Cardiac muscle cell (in vitro differentiated cells and primary cell): ENCODE data around the gene CXADR. TPM values are rescaled to one million over a fixed set of nuclear protein-coding genes. Genes with fewer than 3 reads are reported as not detected.

Source experiments
- DNase-seq, 2 donors: peaks; one replicate each; pipeline versions ENCODE4 v3.0.0 to v3.0.0-alpha.2; 2010 to 2017; ENCODE audit warnings: low read depth in 1 of 2, low spot score in 1 of 2
- H3K27ac ChIP-seq: fragments of 200-600 bp; sonication (generic); 2 replicates; pipeline ENCODE4 v1.5.1; 2016
- H3K27me3 ChIP-seq: fragments of 200-600 bp; sonication (generic); 2 replicates; pipeline ENCODE4 v1.6.0; 2016; ENCODE audit warnings: control low read depth
- H3K36me3 ChIP-seq: fragments of 200-600 bp; sonication (generic); 2 replicates; pipeline ENCODE4 v1.5.1; 2016; ENCODE audit warnings: control low read depth
- H3K4me1 ChIP-seq: fragments of 200-600 bp; sonication (generic); 2 replicates; pipeline ENCODE4 v1.8.1; 2017; ENCODE audit warnings: low read depth, mild to moderate bottlenecking, mixed run types
- H3K4me3 ChIP-seq: fragments of 200-600 bp; sonication (generic); 2 replicates; pipeline ENCODE4 v1.5.1; 2016; ENCODE audit warnings: mild to moderate bottlenecking
- H3K9me3 ChIP-seq: fragments of 200-600 bp; sonication (generic); 2 replicates; pipeline ENCODE4 v1.5.1; 2017; ENCODE audit warnings: low read depth, mild to moderate bottlenecking, control low read depth
- polyA plus RNA-seq: library from polyadenylated mRNA; unstranded; fragments of >200 nt; fragmentation: Nextera tagmentation; extraction: Ambion mirVana; gene quantifications from 2 replicates; pipeline ENCODE4 v1.2.1, GENCODE V29; 2016
- total RNA-seq: library from RNA; depleted of rRNA; stranded (reverse); fragments of >200 nt; gene quantifications from 2 replicates; pipeline ENCODE4 v1.2.3, GENCODE V29; 2016
- TF ChIP-seq, protein P1 (sequence below): IDR thresholded peaks from 2 replicates; pipeline ENCODE4 v1.5.1; 2012; ENCODE audit warnings: low read depth, mild to moderate bottlenecking, low read length

CXADR gene
- total and polyA plus RNA-seq, 2 experiments from 2014 or later, result 49.6 to 57.1 TPM

GRCh38 chr21:17527711-17528110 lies 14.9 kb downstream of the CXADR start:
- Histone ChIP-seq H3K9me3 (no peaks in the 10 kb centered on the region), H3K36me3 (peaks cover 4% of the 10 kb centered on the region), H3K27ac (peak overlapping the region; percentile 26), H3K4me1 (peaks cover 11% of the 10 kb centered on the region), H3K4me3 (no peak overlapping the region), H3K27me3 (no peaks in the 10 kb centered on the region)
- DNase-seq, result no peak
- TF ChIP-seq, protein P1, sequence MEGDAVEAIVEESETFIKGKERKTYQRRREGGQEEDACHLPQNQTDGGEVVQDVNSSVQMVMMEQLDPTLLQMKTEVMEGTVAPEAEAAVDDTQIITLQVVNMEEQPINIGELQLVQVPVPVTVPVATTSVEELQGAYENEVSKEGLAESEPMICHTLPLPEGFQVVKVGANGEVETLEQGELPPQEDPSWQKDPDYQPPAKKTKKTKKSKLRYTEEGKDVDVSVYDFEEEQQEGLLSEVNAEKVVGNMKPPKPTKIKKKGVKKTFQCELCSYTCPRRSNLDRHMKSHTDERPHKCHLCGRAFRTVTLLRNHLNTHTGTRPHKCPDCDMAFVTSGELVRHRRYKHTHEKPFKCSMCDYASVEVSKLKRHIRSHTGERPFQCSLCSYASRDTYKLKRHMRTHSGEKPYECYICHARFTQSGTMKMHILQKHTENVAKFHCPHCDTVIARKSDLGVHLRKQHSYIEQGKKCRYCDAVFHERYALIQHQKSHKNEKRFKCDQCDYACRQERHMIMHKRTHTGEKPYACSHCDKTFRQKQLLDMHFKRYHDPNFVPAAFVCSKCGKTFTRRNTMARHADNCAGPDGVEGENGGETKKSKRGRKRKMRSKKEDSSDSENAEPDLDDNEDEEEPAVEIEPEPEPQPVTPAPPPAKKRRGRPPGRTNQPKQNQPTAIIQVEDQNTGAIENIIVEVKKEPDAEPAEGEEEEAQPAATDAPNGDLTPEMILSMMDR, result no peak

- H3K27me3 ChIP-seq, result no peaks in the 10 kb centered on the region
- no peak overlapping the region for H3K27ac ChIP-seq
- H3K4me3 ChIP-seq, result no peak overlapping the region
- H3K36me3 ChIP-seq, result peaks cover 4% of the 10 kb centered on the region
- H3K9me3 ChIP-seq, result no peaks in the 10 kb centered on the region
- no peak for DNase-seq
- TF ChIP-seq, protein P1, result no peak
- peaks cover 11% of the 10 kb centered on the region for H3K4me1 ChIP-seq
Measured at GRCh38 chr21:17529648-17530047, 16.8 kb downstream of the CXADR start.

DNA sequence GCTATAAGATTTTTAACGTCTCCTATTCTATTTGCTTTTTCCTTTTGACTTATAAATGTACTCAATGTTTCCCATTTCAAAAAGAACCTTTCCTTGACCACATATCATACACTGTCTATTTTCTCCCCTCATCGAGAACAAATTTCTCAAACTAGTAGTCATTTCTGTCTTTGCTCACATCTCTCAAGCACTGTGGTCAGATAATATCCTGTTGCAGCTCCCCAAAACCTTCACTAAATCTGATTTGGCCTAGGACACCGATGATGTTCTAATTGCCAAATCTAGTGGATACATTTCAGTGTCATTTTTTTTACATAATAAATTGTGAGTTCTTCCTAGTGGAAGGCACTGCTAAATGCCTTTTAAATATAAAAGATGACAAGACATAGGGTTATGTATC lies 19.4 kb downstream of the CXADR start:
- H3K27me3 ChIP-seq, result no peaks in the 10 kb centered on the region
- no peak for DNase-seq
- peaks cover 5% of the 10 kb centered on the region for H3K4me1 ChIP-seq
- TF ChIP-seq, protein P1, result no peak
- no peak overlapping the region for H3K4me3 ChIP-seq
- H3K36me3 ChIP-seq, result no peaks in the 10 kb centered on the region
- H3K9me3 ChIP-seq, result no peaks in the 10 kb centered on the region
- no peak overlapping the region for H3K27ac ChIP-seq

DNA sequence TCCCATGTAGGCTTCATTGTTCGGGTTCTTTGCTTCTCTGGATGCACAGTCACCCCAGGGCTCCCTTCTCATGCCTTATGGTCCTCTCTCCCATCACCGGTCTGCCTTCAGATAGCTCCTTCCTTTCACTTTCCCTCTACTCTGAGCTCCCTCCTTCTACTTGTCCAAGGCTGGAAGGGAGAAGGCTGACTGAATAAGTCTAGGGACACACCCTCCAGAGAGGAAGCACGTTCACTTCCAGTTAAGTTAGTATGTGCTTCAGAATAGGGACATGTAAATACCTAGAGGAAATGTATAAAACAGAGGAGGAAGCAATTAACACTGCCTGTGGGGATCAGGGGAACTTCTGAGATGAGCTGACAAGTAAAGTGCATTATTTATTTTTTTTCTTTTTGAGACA lies 23.5 kb downstream of the CXADR start:
- Histone ChIP-seq H3K4me3 (no peak overlapping the region), H3K27me3 (no peaks in the 10 kb centered on the region), H3K4me1 (no peaks in the 10 kb centered on the region), H3K27ac (no peak overlapping the region), H3K36me3 (no peaks in the 10 kb centered on the region), H3K9me3 (no peaks in the 10 kb centered on the region)
- DNase-seq, result no peak
- TF ChIP-seq, protein P1, result no peak

DNA sequence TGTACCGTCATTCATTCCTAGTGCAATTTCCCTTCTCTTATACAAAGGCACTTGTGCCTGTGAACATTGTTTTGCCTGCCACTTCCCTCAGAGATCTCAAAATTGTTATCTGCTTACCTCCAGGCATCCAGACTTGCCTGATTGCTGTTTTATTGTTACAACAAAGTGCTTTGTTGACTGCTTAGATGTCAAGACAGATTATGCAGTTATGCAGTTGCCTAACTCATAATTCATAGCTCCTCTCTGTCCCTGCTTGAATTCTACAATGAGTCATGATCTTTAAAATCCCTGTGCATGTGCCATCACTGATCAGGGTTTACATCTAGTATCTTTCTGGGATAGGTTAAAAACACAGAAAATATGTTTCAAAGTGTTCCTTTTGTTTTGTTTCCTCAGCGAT lies 24.5 kb downstream of the CXADR start:
- no peak overlapping the region for H3K27ac ChIP-seq
- H3K9me3 ChIP-seq, result no peaks in the 10 kb centered on the region
- DNase-seq, result no peak
- no peaks in the 10 kb centered on the region for H3K27me3 ChIP-seq
- peaks cover 7% of the 10 kb centered on the region for H3K4me1 ChIP-seq
- TF ChIP-seq, protein P1, result no peak
- H3K4me3 ChIP-seq, result no peak overlapping the region
- no peaks in the 10 kb centered on the region for H3K36me3 ChIP-seq

DNA sequence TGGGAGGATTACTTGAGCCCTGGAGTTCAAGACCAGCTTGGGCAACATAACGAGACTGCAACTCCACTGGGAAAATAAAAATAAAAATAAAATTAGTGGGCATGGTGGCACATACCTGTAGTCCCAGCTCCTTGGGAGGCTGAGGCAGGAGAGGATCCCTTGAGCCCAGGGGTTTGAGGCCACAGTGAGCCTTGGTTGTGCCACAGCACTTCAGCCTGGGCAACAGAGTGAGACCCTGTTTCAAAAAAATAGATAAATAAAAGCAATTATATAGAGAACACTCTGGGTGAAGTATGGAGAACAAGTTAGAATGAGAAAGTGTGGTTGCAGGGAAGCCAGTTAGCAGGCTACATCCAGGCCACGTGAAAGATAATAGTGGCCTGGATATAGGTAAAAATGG lies 25.7 kb downstream of the CXADR start:
- TF ChIP-seq, protein P1, result no peak
- no peak overlapping the region for H3K4me3 ChIP-seq
- no peak overlapping the region for H3K27ac ChIP-seq
- H3K9me3 ChIP-seq, result no peaks in the 10 kb centered on the region
- H3K4me1 ChIP-seq, result peaks cover 20% of the 10 kb centered on the region
- H3K36me3 ChIP-seq, result no peaks in the 10 kb centered on the region
- H3K27me3 ChIP-seq, result no peaks in the 10 kb centered on the region
- DNase-seq, result no peak
